Frontal cortex (tissue), 4 donors: Measurements from ENCODE around the gene HTD2. TPM values are rescaled to one million over a fixed set of nuclear protein-coding genes. Genes with fewer than 3 reads are reported as not detected.
"Not testable (repeated sequence)": the region's sequence is repeated elsewhere in the genome, so short reads cannot be mapped to it uniquely, and the experiment has no call there.

Experiments
- DNase-seq, 2 donors: peaks; one replicate each; pipeline ENCODE4 v3.0.0; 2012; ENCODE audit warnings: low spot score in 2 of 2
- FAIRE-seq: peaks from 2 replicates; lab custom pipeline; 2012; peaks lifted over from hg19 to GRCh38; lab: Jason Lieb, UNC
- total RNA-seq: library from RNA; depleted of rRNA; stranded (reverse); fragments of >200 nt; gene quantifications from one replicate; pipeline ENCODE4 v1.2.3, GENCODE V29; 2014
- donor health status: control.
- donor health status: control.
- donor health status: control.

HTD2 gene
- total RNA-seq: 6.5 TPM

GRCh38 chr3:58305882-58306711 is at the start of gene HTD2, which contains the start of gene RPP14:
Gene HTD2 (plus strand): TSS chr3:58306520. CDS start chr3:58317614, 11,094 bp downstream.
Gene RPP14 (plus strand): TSS chr3:58306245. CDS start chr3:58310330, 4,085 bp downstream.
- DNase-seq (peak; percentile 93), FAIRE-seq (peak; percentile 6)

- no peak for FAIRE-seq
- no peak for DNase-seq
Observed at GRCh38 chr3:58258392-58259055, 47.8 kb upstream of the HTD2 start.

GRCh38 chr3:58260261-58260731 is 46.0 kb upstream of the HTD2 start:
- DNase-seq: peak in 1 of 2 donors; percentile 34
- no peak for FAIRE-seq

- DNase-seq: no peak
- FAIRE-seq: no peak
Observed at GRCh38 chr3:58260733-58261132, 45.6 kb upstream of the HTD2 start.

GRCh38 chr3:58261954-58262666 is 44.2 kb upstream of the HTD2 start:
- FAIRE-seq (no peak), DNase-seq (no peak)

- FAIRE-seq (no peak), DNase-seq (no peak)
Observed at GRCh38 chr3:58266577-58266976, 39.7 kb upstream of the HTD2 start.

GRCh38 chr3:58267543-58267942 is 38.8 kb upstream of the HTD2 start:
- not testable (repeated sequence) for FAIRE-seq

GRCh38 chr3:58269356-58269755 is 37.0 kb upstream of the HTD2 start:
- DNase-seq (no peak), FAIRE-seq (no peak)

More at GRCh38 chr3:58267543-58267942, 38.8 kb upstream of the HTD2 start:
- not testable (repeated sequence) for DNase-seq

GRCh38 chr3:58270485-58270884 is 35.8 kb upstream of the HTD2 start:
- DNase-seq (no peak), FAIRE-seq (no peak)

- no peak for DNase-seq
- FAIRE-seq: no peak
Observed at GRCh38 chr3:58271901-58272501, 34.3 kb upstream of the HTD2 start.

- DNase-seq: no peak
- no peak for FAIRE-seq
Observed at GRCh38 chr3:58272891-58273290, 33.4 kb upstream of the HTD2 start.

GRCh38 chr3:58273362-58273761 is 33.0 kb upstream of the HTD2 start:
- DNase-seq, FAIRE-seq: not testable (repeated sequence)

GRCh38 chr3:58274027-58274614 is 32.2 kb upstream of the HTD2 start:
- no peak for FAIRE-seq

GRCh38 chr3:58281069-58281468 is 25.3 kb upstream of the HTD2 start:
- FAIRE-seq (no peak), DNase-seq (no peak)

More at GRCh38 chr3:58274027-58274614, 32.2 kb upstream of the HTD2 start:
- DNase-seq: no peak

GRCh38 chr3:58285334-58285733 is 21.0 kb upstream of the HTD2 start:
- DNase-seq (no peak), FAIRE-seq (no peak)

GRCh38 chr3:58287354-58287753 is 19.0 kb upstream of the HTD2 start:
- no peak for FAIRE-seq
- peak in 1 of 2 donors; percentile 52 for DNase-seq

- DNase-seq (no peak), FAIRE-seq (no peak)
Observed at GRCh38 chr3:58288011-58288728, 18.1 kb upstream of the HTD2 start.

GRCh38 chr3:58288964-58289613 is 17.2 kb upstream of the HTD2 start:
- DNase-seq, FAIRE-seq: not testable (repeated sequence)
